CD14-positive monocyte (primary cell): ENCODE measurements around the gene CSTF3. TPM values are rescaled to one million over a fixed set of nuclear protein-coding genes. Genes with fewer than 3 reads are reported as not detected.

Source experiments
- DNase-seq, 3 donors: peaks; one replicate each; pipeline ENCODE4 v3.0.0-alpha.2; 2011 to 2022
- H2AFZ ChIP-seq: 2 replicates; pipeline ENCODE4 v1.6.0; 2012; ENCODE audit warnings: mild to moderate bottlenecking, low read depth, low read length, inconsistent platforms; ENCODE audit not compliant: insufficient read depth, poor library complexity, severe bottlenecking
- H3K27ac ChIP-seq, 2 donors: 1 replicate in 1 of 2; 2 replicates in 1 of 2; pipeline ENCODE4 v1.5.1; 2012 to 2013; ENCODE audit warnings: low read length in 2 of 2, control low read depth in 1 of 2, inconsistent platforms in 1 of 2, low read depth in 1 of 2, mild to moderate bottlenecking in 1 of 2
- H3K27me3 ChIP-seq, 2 donors: one replicate each; pipeline versions ENCODE4 v1.6.0 to v1.6.1; 2011 to 2013; ENCODE audit warnings: low read length in 2 of 2; ENCODE audit not compliant: control insufficient read depth in 2 of 2, insufficient read depth in 2 of 2
- H3K36me3 ChIP-seq, 2 donors: replicated peaks in 1 of 2; 1 replicate in 1 of 2; 2 replicates in 1 of 2; pipeline versions ENCODE4 v1.5.1 to v1.6.1; 2012 to 2013; ENCODE audit warnings: low read length in 2 of 2, control low read depth in 1 of 2, inconsistent platforms in 1 of 2, mild to moderate bottlenecking in 1 of 2; ENCODE audit not compliant: insufficient read depth in 2 of 2, control insufficient read depth in 1 of 2
- H3K4me1 ChIP-seq, 2 donors: 1 replicate in 1 of 2; 2 replicates in 1 of 2; pipeline versions ENCODE4 v1.5.1 to v1.6.1; 2012 to 2013; ENCODE audit warnings: low read length in 2 of 2, control low read depth in 1 of 2, inconsistent platforms in 1 of 2, mild to moderate bottlenecking in 1 of 2, moderate library complexity in 1 of 2; ENCODE audit not compliant: insufficient read depth in 2 of 2, control insufficient read depth in 1 of 2
- H3K4me2 ChIP-seq: replicated peaks from 2 replicates; pipeline ENCODE3; 2012; ENCODE audit warnings: low read length, moderate library complexity, mild to moderate bottlenecking; ENCODE audit not compliant: poor library complexity, severe bottlenecking; ENCODE audit errors: extremely low read depth
- H3K4me3 ChIP-seq, 3 experiments: fragments of 200-600 bp in 1 of 3; sonication (generic) in 1 of 3; replicated peaks in 1 of 3; 1 replicate in 2 of 3; 2 replicates in 1 of 3; pipeline ENCODE4 v1.5.1; 2011 to 2013; ENCODE audit warnings: low read length in 3 of 3, mild to moderate bottlenecking in 3 of 3, control low read depth in 2 of 3, low read depth in 2 of 3, inconsistent platforms in 1 of 3, moderate library complexity in 1 of 3
- H3K79me2 ChIP-seq: 2 replicates; pipeline ENCODE4 v1.6.0; 2012; ENCODE audit warnings: mild to moderate bottlenecking, control low read depth, inconsistent platforms, low read length, moderate library complexity; ENCODE audit not compliant: insufficient read depth
- H3K9ac ChIP-seq: 2 replicates; pipeline ENCODE4 v1.6.0; 2017; ENCODE audit warnings: low read length, mild to moderate bottlenecking; ENCODE audit not compliant: insufficient read depth, poor library complexity, severe bottlenecking
- H3K9me3 ChIP-seq, 2 donors: replicated peaks in 1 of 2; 1 replicate in 1 of 2; 2 replicates in 1 of 2; pipeline versions ENCODE4 v1.5.1 to v1.6.1; 2012 to 2013; ENCODE audit warnings: low read length in 2 of 2, control low read depth in 1 of 2; ENCODE audit not compliant: control insufficient read depth in 1 of 2, insufficient read depth in 1 of 2
- H4K20me1 ChIP-seq: 2 replicates; pipeline ENCODE4 v1.6.0; 2012; ENCODE audit warnings: mild to moderate bottlenecking, low read length, control low read depth, moderate library complexity; ENCODE audit not compliant: insufficient read depth
- H3K27ac Mint-ChIP-seq, 7 donors: one replicate each; pipeline ENCODE4 v1.8.0; 2020; ENCODE audit warnings: mild to moderate bottlenecking in 7 of 7, mixed read lengths in 7 of 7, moderate library complexity in 6 of 7, inconsistent platforms in 2 of 7
- H3K27me3 Mint-ChIP-seq, 3 donors: one replicate each; pipeline ENCODE4 v1.8.0; 2021 to 2022; ENCODE audit warnings: low read depth in 3 of 3, mild to moderate bottlenecking in 3 of 3, mixed read lengths in 3 of 3, moderate library complexity in 3 of 3, inconsistent platforms in 1 of 3
- H3K36me3 Mint-ChIP-seq, 2 donors: one replicate each; pipeline ENCODE4 v1.8.0; 2020; ENCODE audit warnings: mixed read lengths in 2 of 2, inconsistent platforms in 1 of 2, mild to moderate bottlenecking in 1 of 2
- H3K4me1 Mint-ChIP-seq: one replicate; pipeline ENCODE4 v1.8.0; 2020; ENCODE audit warnings: mild to moderate bottlenecking, mixed read lengths
- H3K4me3 Mint-ChIP-seq, 2 donors: one replicate each; pipeline ENCODE4 v1.8.0; 2020; ENCODE audit warnings: mild to moderate bottlenecking in 2 of 2, mixed read lengths in 2 of 2, moderate library complexity in 1 of 2
- H3K9me3 Mint-ChIP-seq, 7 donors: one replicate each; pipeline ENCODE4 v1.8.0; 2020 to 2022; ENCODE audit warnings: mixed read lengths in 7 of 7, mild to moderate bottlenecking in 6 of 7, moderate library complexity in 6 of 7, inconsistent platforms in 2 of 7
- WGBS: methylation state at CpG from one replicate; pipeline ENCODE4 v1.1.5; 2013; ENCODE audit warnings: missing lambda C conversion rate; ENCODE audit not compliant: insufficient coverage; 5-methylcytosine and 5-hydroxymethylcytosine counted together
- intact Hi-C, 2 donors: fragments of 100-400 bp; cut with micrococcal nuclease; formaldehyde crosslinking; loops; one replicate each; pipeline versions ENCODE4 v1.15.0 to v1.15.1; 2023
- polyA minus RNA-seq: library from RNA; depleted of rRNA, polyadenylated mRNA; stranded (reverse); fragments of >200 nt; gene quantifications from 2 replicates; pipeline ENCODE4 v1.2.3, GENCODE V29; 2012
- polyA plus RNA-seq, 3 donors: library from polyadenylated mRNA; depleted of rRNA in 1 of 3; unstranded in 2 of 3; stranded (reverse) in 1 of 3; fragments of 300-500 nt in 2 of 3; fragments of >200 nt in 1 of 3; fragmentation: Illumina TruSeq in 2 of 3; gene quantifications; 1 replicate in 2 of 3; 2 replicates in 1 of 3; pipeline ENCODE4 v1.2.3, GENCODE V29; 2012 to 2021
- total RNA-seq, 12 experiments: library from RNA in 1 of 12; stranded (reverse) in 1 of 12; fragments of 120-200 nt in 1 of 12; gene quantifications; one replicate each; pipeline ENCODE4 v1.2.4 and lab custom pipeline; 2013 to 2026; ENCODE audit warnings: mixed read lengths in 6 of 12, inconsistent platforms in 1 of 12
- TF ChIP-seq, protein P1 (sequence below): fragments of 200-600 bp; IDR thresholded peaks from one replicate; pipeline ENCODE4 v1.8.0; 2022; ENCODE audit warnings: antibody characterized with exemption, mild to moderate bottlenecking

CSTF3 gene
- 9.7 TPM for total RNA-seq (2013)
- 10 to 100 TPM in 1 of 3 donors, 1 to 10 TPM in 2; 6.9 to 12.1 (median 7.1) TPM for polyA plus RNA-seq
- polyA minus RNA-seq: 1.8 and 2.4 TPM in 2 replicates
- 7.2 to 18.3 (median 14.3) reads per million in 11 experiments for total RNA-seq (lab: John Stamatoyannopoulos, UW)

DNA sequence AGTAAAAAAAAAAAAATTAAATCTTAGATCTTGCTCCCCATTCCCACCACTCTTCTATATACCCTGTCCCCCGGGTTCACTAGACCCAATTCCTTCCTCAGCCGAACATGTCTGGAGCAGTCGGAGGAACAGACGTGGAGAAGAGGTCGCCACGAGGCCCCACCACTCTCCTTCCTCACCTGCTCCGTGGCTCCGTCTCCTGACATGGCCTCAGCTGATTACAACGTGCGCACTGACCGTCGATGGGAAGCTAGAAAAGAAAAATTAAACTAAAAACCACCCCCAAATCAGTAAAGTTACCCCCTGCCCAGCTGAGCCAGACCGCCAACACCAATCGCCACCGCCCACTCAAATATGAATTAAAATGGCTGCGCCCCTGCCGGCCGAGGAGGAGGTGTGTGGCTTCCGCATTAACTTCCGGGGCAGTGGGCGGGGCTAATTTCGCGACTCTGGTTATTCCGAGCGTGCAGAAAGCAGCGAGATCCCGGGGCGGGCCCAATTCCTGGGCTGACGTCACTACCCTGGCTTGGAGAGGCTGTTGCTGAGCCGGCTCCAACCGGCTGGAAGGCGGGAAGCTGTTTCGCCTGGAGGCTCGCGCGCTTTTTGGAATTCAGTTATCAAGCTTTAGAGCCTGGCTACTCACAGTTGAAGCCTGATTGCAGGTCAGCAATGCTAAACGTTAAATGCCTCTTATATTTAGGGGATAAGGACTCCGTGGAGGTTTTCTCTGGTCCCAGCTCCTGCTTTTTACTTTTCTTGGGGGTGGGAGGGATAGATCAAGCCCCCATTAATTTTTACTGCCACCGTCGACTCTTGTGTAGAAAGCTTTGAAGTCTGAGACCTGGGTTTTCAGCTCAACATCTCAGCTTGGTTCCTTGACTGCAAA, at the start of gene CSTF3:
Gene CSTF3, minus strand, starts transcription at position 361 of the 886 bp plus-strand sequence. Its CDS starts 155 bp downstream, at position 206.
- peaks cover 3% of the 10 kb centered on the region for H4K20me1 ChIP-seq
- DNase-seq: peak; percentile 95 to 99 (median 98)
- TF ChIP-seq, protein P1, sequence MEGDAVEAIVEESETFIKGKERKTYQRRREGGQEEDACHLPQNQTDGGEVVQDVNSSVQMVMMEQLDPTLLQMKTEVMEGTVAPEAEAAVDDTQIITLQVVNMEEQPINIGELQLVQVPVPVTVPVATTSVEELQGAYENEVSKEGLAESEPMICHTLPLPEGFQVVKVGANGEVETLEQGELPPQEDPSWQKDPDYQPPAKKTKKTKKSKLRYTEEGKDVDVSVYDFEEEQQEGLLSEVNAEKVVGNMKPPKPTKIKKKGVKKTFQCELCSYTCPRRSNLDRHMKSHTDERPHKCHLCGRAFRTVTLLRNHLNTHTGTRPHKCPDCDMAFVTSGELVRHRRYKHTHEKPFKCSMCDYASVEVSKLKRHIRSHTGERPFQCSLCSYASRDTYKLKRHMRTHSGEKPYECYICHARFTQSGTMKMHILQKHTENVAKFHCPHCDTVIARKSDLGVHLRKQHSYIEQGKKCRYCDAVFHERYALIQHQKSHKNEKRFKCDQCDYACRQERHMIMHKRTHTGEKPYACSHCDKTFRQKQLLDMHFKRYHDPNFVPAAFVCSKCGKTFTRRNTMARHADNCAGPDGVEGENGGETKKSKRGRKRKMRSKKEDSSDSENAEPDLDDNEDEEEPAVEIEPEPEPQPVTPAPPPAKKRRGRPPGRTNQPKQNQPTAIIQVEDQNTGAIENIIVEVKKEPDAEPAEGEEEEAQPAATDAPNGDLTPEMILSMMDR: peak; percentile 36
- no peaks in the 10 kb centered on the region for H3K9me3 ChIP-seq
- H3K36me3 ChIP-seq: no peaks in the 10 kb centered on the region
- Mint-ChIP-seq H3K4me3 (peak within 1 kb of the TSS; percentile 100), H3K27me3 (peaks cover 0 to 4% (median 3%) of the 10 kb centered on the region in 3 donors), H3K4me1 (peaks cover 42% of the 10 kb centered on the region), H3K27ac (peak within 1 kb of the TSS; percentile 90 to 100 (median 99)), H3K36me3 (no peaks in the 10 kb centered on the region), H3K9me3 (peaks cover 0 to 5% (median 0%) of the 10 kb centered on the region in 7 donors)
- peaks cover 31 to 44% of the 10 kb centered on the region in 2 donors for H3K4me1 ChIP-seq
- H3K4me2 ChIP-seq: peak within 1 kb of the TSS; percentile 95
- WGBS: under 1% methylated on average over 25 of the region's 40 CpGs
- H3K4me3 ChIP-seq: peak within 1 kb of the TSS; percentile 89 to 100 (median 91)
- H3K79me2 ChIP-seq: peaks cover 88% of the 10 kb centered on the region
- H2AFZ ChIP-seq: peak within 1 kb of the TSS; percentile 90
- peak within 1 kb of the TSS; percentile 91 for H3K9ac ChIP-seq
- peak within 1 kb of the TSS; percentile 75 to 93 for H3K27ac ChIP-seq
- intact Hi-C loops: loop anchor here in 1 of 2 donors (2.0 to 5.0 kb wide), 2 partner anchors 97 to 161 kb away; no protein-coding TSS in a partner anchor
- no peaks in the 10 kb centered on the region for H3K27me3 ChIP-seq

DNA sequence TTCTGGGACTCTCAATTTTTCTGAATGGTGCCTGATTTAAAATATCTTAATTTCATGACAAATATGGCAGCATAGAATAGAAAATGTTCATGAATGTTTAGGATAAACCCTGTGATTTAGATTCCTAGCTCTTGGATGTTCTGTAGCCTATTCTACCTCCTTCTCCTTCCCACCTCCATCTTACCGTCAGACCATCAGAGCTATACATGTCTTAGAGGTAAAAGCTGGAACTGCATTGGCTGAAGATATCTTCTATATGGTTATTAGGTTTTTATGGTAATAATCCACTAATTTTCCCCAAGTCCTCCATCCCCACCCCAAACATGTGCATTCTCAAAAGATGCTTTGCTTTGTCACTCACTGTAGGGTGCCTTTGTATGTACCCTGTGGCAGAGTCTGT, 46.9 kb upstream of the CSTF3 start:
- peak overlapping the region in 4 of 7 donors; percentile 58 to 85 (median 80) for H3K27ac Mint-ChIP-seq
- peaks cover 49% of the 10 kb centered on the region for H3K4me1 Mint-ChIP-seq
- no peaks in the 10 kb centered on the region for H3K9me3 ChIP-seq
- no peaks in the 10 kb centered on the region for H3K27me3 ChIP-seq
- no peak overlapping the region for H3K4me3 Mint-ChIP-seq
- H4K20me1 ChIP-seq: no peaks in the 10 kb centered on the region
- H3K4me2 ChIP-seq: no peak overlapping the region
- intact Hi-C loops: no loop called here
- no peaks in the 10 kb centered on the region for H3K79me2 ChIP-seq
- no peaks in the 10 kb centered on the region for H3K36me3 ChIP-seq
- no peak overlapping the region for H2AFZ ChIP-seq
- DNase-seq: no peak
- peak overlapping the region in 1 of 2 donors; percentile 47 for H3K27ac ChIP-seq
- no peak overlapping the region for H3K9ac ChIP-seq
- peaks cover 0 to 2% (median 0%) of the 10 kb centered on the region in 3 donors for H3K27me3 Mint-ChIP-seq
- no peak overlapping the region for H3K4me3 ChIP-seq
- H3K4me1 ChIP-seq: peaks cover 53 to 63% of the 10 kb centered on the region in 2 donors
- no CpG with 5 or more reads among the region's 1 CpG for WGBS
- H3K9me3 Mint-ChIP-seq: no peaks in the 10 kb centered on the region
- H3K36me3 Mint-ChIP-seq: peaks cover 0 to 2% of the 10 kb centered on the region in 2 donors
- TF ChIP-seq, protein P1: no peak
